SK-N-SH treated with all-trans-retinoic acid at 6 μM for 48 hours (cell line): ENCODE results near the gene SEPTIN5.

ENCODE experiments used
- ATAC-seq: fragments of 200-7000 bp; cut with Tn5 transposase; 3 replicates; pipeline ENCODE4 v1.9.1; 2020; ENCODE audit warnings: mild to moderate bottlenecking, moderate library complexity
- ARNTL ChIP-seq: fragments of 450-650 bp; formaldehyde crosslinking; IDR thresholded peaks from 2 replicates; pipeline ENCODE4 v1.5.0; 2020; ENCODE audit warnings: low read depth, mild to moderate bottlenecking, moderate library complexity, borderline replicate concordance
- BACH2 ChIP-seq: fragments of 250-450 bp; sonication (Bioruptor Pico); IDR thresholded peaks from 2 replicates; pipeline ENCODE4 v1.9.0; 2021; ENCODE audit warnings: mild to moderate bottlenecking, borderline replicate concordance
- ESRRG ChIP-seq: fragments of 250-450 bp; sonication (Bioruptor Pico); IDR thresholded peaks from 2 replicates; pipeline ENCODE4 v1.6.1; 2021; ENCODE audit warnings: mild to moderate bottlenecking
- GLIS3 ChIP-seq: fragments of 250-450 bp; sonication (Bioruptor Pico); IDR thresholded peaks from 2 replicates; pipeline ENCODE4 v1.5.0; 2020; ENCODE audit warnings: mild to moderate bottlenecking, moderate library complexity
- ISL1 ChIP-seq: fragments of 250-450 bp; sonication (Bioruptor Pico); IDR thresholded peaks from 2 replicates; pipeline ENCODE4 v2.1.2; 2022; ENCODE audit warnings: mild to moderate bottlenecking, moderate library complexity
- OSR1 ChIP-seq: fragments of 250-450 bp; sonication (Bioruptor Pico); IDR thresholded peaks from 2 replicates; pipeline ENCODE4 v1.8.0; 2022; ENCODE audit warnings: moderate library complexity, mild to moderate bottlenecking, inconsistent platforms
- PATZ1 ChIP-seq: fragments of 250-450 bp; sonication (Bioruptor Pico); IDR thresholded peaks from 2 replicates; pipeline ENCODE4 v1.8.0; 2020; ENCODE audit warnings: mild to moderate bottlenecking, moderate library complexity, borderline replicate concordance
- POU6F1 ChIP-seq: fragments of 250-450 bp; sonication (Bioruptor Pico); IDR thresholded peaks from 2 replicates; pipeline ENCODE4 v1.8.0; 2021; ENCODE audit warnings: low read depth, mild to moderate bottlenecking, moderate library complexity, borderline replicate concordance
- PPARA ChIP-seq: fragments of 250-450 bp; sonication (Bioruptor Pico); IDR thresholded peaks from 2 replicates; pipeline ENCODE4 v1.5.0; 2020; ENCODE audit warnings: mild to moderate bottlenecking, borderline replicate concordance
- RARB ChIP-seq: fragments of 250-450 bp; sonication (Bioruptor Pico); IDR thresholded peaks from 2 replicates; pipeline ENCODE4 v1.8.0; 2021; ENCODE audit warnings: mild to moderate bottlenecking, moderate library complexity
- SNAI2 ChIP-seq: fragments of 250-450 bp; sonication (Bioruptor Pico); IDR thresholded peaks from 2 replicates; pipeline ENCODE4 v1.5.0; 2020; ENCODE audit warnings: mild to moderate bottlenecking, moderate library complexity
- TCF4 ChIP-seq: fragments of 250-450 bp; sonication (Bioruptor Pico); IDR thresholded peaks from 2 replicates; pipeline ENCODE4 v1.8.0; 2021; ENCODE audit warnings: mild to moderate bottlenecking, moderate library complexity, borderline replicate concordance
- TOX ChIP-seq: fragments of 250-450 bp; sonication (Bioruptor Pico); IDR thresholded peaks from 2 replicates; pipeline ENCODE4 v1.8.0; 2021; ENCODE audit warnings: mild to moderate bottlenecking, moderate library complexity, borderline replicate concordance
- ZFP3 ChIP-seq: fragments of 250-450 bp; sonication (Bioruptor Pico); IDR thresholded peaks from 2 replicates; pipeline ENCODE4 v1.5.0; 2020; ENCODE audit warnings: mild to moderate bottlenecking, moderate library complexity
- ZNF70 ChIP-seq: fragments of 450-650 bp; formaldehyde crosslinking; IDR thresholded peaks from 2 replicates; pipeline ENCODE4 v1.5.0; 2020; ENCODE audit warnings: mild to moderate bottlenecking, moderate library complexity
- ZNF8 ChIP-seq: fragments of 450-650 bp; formaldehyde crosslinking; IDR thresholded peaks from 2 replicates; pipeline ENCODE4 v1.5.0; 2020; ENCODE audit warnings: mild to moderate bottlenecking, moderate library complexity
- TF ChIP-seq, protein P1 (sequence below): fragments of 250-450 bp; sonication (Bioruptor Pico); IDR thresholded peaks from 2 replicates; pipeline ENCODE4 v1.5.0; 2020; ENCODE audit warnings: mild to moderate bottlenecking, moderate library complexity
- TF ChIP-seq, protein P2 (sequence below): fragments of 250-450 bp; sonication (Bioruptor Pico); IDR thresholded peaks from 2 replicates; pipeline ENCODE4 v1.5.1; 2020; ENCODE audit warnings: low read depth, mild to moderate bottlenecking, moderate library complexity

SEPTIN5 gene

DNA sequence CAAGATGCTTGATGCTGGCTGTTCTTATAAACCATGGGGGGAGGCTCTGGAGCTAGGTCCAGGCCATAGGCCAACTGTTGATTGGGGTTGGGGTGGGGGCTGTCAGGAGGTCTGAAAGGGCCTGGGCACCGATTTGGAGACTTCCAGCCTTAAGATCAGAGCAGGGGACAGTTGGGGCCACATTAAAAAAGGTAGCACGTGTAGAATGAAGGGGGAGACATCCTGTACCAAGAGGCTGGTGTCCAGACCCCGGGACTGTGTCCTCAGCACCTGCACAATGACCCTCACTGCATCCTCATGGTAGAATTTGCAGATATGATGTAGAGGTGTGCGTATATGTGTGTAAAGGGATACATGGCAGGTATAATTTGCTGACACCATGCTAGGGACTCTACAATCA, 33.8 kb downstream of the SEPTIN5 start:
- ATAC-seq, result no peak
- TF ChIP-seq ZNF8 (no peak), ISL1 (CRISPR knock-in tag) (no peak), POU6F1 (CRISPR knock-in tag) (no peak), OSR1 (CRISPR knock-in tag) (no peak), ZNF70 (peak; percentile 73; the same call in 1 of the 2 replicates)

DNA sequence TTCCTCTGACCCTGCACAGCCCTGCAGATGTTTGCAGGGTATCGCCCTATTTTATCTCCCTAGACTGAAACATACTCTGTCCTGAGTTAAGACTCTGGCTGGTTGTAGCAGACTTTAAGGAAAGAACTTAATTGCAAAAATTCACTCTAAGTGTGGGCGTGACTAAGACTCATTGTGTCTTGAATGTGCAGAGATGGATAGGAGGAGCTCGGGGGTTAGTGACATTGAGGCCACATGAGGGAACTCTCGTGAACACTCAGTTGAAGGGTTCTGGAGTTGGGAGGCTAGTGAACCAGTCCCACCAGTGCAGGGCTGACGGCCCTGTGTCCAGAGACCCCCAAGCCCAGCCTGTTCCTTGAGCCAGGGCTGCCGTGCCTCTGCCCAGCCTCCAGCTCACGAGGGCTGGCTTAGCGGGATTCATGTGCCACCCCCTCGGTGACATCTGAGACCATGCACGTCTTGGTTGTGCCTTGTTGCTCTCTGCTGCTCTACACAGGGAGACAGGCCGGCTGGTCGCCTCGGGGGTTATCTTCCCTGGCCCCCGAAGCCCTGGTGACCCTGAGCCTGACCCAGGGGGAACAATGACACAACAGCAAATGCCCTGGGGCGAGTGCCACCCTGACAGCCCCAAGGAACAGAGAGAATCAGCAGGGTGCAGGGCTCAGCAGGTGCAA, 34.8 kb downstream of the SEPTIN5 start:
- no peak for ATAC-seq
- TF ChIP-seq ZFP3 (CRISPR knock-in tag) (no peak), TCF4 (CRISPR knock-in tag) (no peak), ESRRG (CRISPR knock-in tag) (no peak), ISL1 (CRISPR knock-in tag) (no peak), ARNTL (CRISPR knock-in tag) (no peak), BACH2 (no peak), TOX (CRISPR knock-in tag) (no peak), ZNF70 (no peak)
- TF ChIP-seq, protein P1, sequence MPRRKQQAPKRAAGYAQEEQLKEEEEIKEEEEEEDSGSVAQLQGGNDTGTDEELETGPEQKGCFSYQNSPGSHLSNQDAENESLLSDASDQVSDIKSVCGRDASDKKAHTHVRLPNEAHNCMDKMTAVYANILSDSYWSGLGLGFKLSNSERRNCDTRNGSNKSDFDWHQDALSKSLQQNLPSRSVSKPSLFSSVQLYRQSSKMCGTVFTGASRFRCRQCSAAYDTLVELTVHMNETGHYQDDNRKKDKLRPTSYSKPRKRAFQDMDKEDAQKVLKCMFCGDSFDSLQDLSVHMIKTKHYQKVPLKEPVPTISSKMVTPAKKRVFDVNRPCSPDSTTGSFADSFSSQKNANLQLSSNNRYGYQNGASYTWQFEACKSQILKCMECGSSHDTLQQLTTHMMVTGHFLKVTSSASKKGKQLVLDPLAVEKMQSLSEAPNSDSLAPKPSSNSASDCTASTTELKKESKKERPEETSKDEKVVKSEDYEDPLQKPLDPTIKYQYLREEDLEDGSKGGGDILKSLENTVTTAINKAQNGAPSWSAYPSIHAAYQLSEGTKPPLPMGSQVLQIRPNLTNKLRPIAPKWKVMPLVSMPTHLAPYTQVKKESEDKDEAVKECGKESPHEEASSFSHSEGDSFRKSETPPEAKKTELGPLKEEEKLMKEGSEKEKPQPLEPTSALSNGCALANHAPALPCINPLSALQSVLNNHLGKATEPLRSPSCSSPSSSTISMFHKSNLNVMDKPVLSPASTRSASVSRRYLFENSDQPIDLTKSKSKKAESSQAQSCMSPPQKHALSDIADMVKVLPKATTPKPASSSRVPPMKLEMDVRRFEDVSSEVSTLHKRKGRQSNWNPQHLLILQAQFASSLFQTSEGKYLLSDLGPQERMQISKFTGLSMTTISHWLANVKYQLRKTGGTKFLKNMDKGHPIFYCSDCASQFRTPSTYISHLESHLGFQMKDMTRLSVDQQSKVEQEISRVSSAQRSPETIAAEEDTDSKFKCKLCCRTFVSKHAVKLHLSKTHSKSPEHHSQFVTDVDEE, result no peak

- TF ChIP-seq SNAI2 (CRISPR knock-in tag) (no peak), ISL1 (CRISPR knock-in tag) (no peak), ZNF8 (no peak), RARB (CRISPR knock-in tag) (no peak), ZFP3 (CRISPR knock-in tag) (no peak)
- TF ChIP-seq, protein P1, result no peak
- no peak for ATAC-seq
These were observed 35.6 kb downstream of the SEPTIN5 start for GRCh38 chr22:19749876-19750275.

DNA sequence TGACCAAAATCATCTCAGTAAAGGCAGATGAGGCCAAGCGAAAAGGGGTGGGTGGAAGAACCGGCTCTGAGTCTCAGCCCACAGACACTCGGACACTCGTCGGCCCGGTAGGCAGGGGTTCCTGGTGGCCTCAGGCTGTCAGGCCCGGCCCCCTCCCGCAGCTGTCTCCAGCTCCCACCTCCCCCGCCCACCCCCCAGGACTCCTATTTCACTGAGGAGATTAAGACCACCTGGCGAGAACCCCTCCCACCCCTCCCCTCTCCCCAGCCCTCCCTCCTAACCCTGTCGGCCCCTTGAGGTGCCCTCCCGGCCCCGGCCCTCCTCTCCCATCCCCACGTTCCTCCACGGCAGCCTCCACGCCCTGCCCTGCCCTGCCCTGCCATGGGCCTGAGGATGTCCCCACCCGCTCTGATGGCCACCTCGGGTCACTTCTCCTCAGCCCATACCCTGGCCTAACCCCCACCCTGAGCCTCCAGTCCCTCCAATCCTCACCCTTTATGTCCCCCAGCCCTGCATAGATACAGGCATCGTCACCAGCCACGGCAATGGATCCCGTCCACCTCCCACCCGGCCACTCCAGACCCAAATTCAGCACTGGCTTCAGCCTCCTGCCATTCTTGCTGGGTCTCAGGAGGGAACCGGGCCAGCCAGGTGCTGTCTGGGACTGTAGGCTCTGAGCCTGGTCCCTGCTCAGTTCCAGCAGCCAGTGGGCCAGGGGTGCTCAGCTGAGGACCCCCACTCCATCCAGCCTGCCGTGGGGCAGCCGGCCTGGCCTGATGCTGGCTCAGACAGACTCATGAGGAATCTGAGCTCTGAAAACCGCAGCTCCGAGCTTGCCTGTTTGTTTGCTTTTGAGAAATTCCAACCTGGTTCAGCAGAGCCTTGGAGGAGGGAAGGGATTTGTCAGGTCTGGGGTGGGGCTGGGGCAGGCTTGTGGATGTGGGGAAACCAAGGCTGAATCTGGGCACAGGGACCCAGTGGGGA, 36.5 kb downstream of the SEPTIN5 start:
- no peak for TF ChIP-seq RARB (CRISPR knock-in tag)
- no peak for TF ChIP-seq GLIS3 (CRISPR knock-in tag)
- no peak for TF ChIP-seq OSR1 (CRISPR knock-in tag)
- TF ChIP-seq ARNTL (CRISPR knock-in tag), result no peak
- TF ChIP-seq, protein P2, sequence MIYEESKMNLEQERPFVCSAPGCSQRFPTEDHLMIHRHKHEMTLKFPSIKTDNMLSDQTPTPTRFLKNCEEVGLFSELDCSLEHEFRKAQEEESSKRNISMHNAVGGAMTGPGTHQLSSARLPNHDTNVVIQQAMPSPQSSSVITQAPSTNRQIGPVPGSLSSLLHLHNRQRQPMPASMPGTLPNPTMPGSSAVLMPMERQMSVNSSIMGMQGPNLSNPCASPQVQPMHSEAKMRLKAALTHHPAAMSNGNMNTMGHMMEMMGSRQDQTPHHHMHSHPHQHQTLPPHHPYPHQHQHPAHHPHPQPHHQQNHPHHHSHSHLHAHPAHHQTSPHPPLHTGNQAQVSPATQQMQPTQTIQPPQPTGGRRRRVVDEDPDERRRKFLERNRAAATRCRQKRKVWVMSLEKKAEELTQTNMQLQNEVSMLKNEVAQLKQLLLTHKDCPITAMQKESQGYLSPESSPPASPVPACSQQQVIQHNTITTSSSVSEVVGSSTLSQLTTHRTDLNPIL, result no peak
- no peak for TF ChIP-seq PATZ1
- no peak for TF ChIP-seq SNAI2 (CRISPR knock-in tag)
- TF ChIP-seq PPARA, result no peak
- TF ChIP-seq, protein P1, result no peak
- TF ChIP-seq, all 23 proteins: peak for 0
- no peak for ATAC-seq
